Daoy (cell line): ENCODE data around the gene GRID2. TPM values are rescaled to one million over a fixed set of nuclear protein-coding genes. Genes with fewer than 3 reads are reported as not detected.

ENCODE experiments used
- DNase-seq: peaks from one replicate; pipeline ENCODE4 v3.0.0-alpha.2; 2015; ENCODE audit warnings: low read depth
- total RNA-seq: library from RNA; depleted of rRNA; stranded (reverse); fragments of >200 nt; shearing (Covaris generic); gene quantifications from 2 replicates; pipeline ENCODE4 v1.2.3, GENCODE V29; 2014

The GRID2 gene
- total RNA-seq, 1 experiment from 2014 or later = 3.5 TPM

DNA sequence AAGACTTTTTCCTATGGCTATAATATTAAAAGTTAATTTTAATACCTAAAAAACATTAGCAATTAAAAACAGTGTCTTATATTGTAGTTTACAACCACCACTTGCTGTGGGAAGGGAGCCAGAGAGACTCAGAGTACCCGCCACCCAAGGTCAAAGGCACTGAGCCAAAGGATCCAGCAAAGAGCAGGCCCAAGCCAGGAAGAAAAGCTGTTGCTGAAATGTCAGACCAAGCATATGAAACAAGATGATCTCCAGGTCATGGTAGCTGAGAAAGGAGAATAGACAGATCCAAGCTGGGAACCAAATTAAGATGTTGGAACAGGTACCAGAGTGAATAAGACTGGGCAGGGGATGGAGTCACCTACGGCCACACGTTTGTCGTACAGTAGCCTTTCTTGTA lies 1506.0 kb downstream of the GRID2 start:
- DNase-seq = no peak

- DNase-seq = no peak
Measured at GRCh38 chr4:93810340-93810992, 1506.7 kb downstream of the GRID2 start.

GRCh38 chr4:93813092-93813491 lies 1509.3 kb downstream of the GRID2 start:
- no peak for DNase-seq

GRCh38 chr4:93814141-93814540 lies 1510.4 kb downstream of the GRID2 start:
- DNase-seq = no peak

DNA sequence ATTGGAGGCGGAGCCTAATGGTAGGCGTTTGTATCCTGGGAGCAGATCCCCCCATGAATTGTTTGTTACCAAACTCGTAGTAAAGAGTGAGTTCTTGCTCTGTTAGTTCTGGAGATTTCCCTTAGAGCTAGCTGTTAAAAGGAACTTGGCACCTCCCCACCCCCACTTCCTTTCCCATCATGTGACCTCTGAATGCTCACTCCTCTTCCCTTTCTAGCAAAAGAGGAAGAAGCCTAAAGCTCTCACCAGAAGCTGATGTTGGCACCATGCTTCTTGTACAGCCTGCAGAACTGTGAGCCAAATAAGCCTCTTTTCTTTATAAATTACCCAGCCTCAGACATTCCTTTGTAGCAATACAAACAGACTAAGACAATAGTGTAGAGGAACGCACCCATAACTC lies 1511.0 kb downstream of the GRID2 start:
- no peak for DNase-seq
